CD4-positive, alpha-beta memory T cell (primary cell): Measurements from ENCODE around the gene ZPLD1. TPM values are rescaled to one million over a fixed set of nuclear protein-coding genes. Genes with fewer than 3 reads are reported as not detected.

Source experiments
- CTCF ChIA-PET: fragments of 350-600 bp; sonication (Branson Sonifier 250); formaldehyde crosslinking; loops from one replicate; lab custom pipeline; 2021; ENCODE audit warnings: inconsistent platforms; ENCODE audit not compliant: partially characterized antibody; lab: Charles Lee
- POLR2A ChIA-PET: fragments of 350-600 bp; sonication (Branson Sonifier 250); formaldehyde crosslinking; loops from one replicate; lab custom pipeline; 2021; ENCODE audit not compliant: partially characterized antibody; lab: Charles Lee
- DNase-seq, 5 donors: peaks; one replicate each; pipeline versions ENCODE4 v3.0.0 to v3.0.0-alpha.2; 2020 to 2022; ENCODE audit warnings: mixed read lengths in 1 of 5
- H3K27ac ChIP-seq: one replicate; pipeline ENCODE4 v1.7.0; 2013; ENCODE audit warnings: low read depth, low read length
- H3K27me3 ChIP-seq: 2 replicates; pipeline ENCODE4 v1.7.0; 2013; ENCODE audit warnings: mild to moderate bottlenecking, low read length, moderate library complexity; ENCODE audit not compliant: insufficient read depth
- H3K36me3 ChIP-seq: 2 replicates; pipeline ENCODE4 v1.7.0; 2013; ENCODE audit warnings: mild to moderate bottlenecking, low read length, moderate library complexity; ENCODE audit not compliant: insufficient read depth
- H3K4me1 ChIP-seq: 2 replicates; pipeline ENCODE4 v1.7.0; 2013; ENCODE audit warnings: mild to moderate bottlenecking, low read length, moderate library complexity; ENCODE audit not compliant: insufficient read depth
- H3K4me3 ChIP-seq, 2 donors: one replicate each; pipeline ENCODE4 v1.7.0; 2013; ENCODE audit warnings: low read length in 2 of 2, mild to moderate bottlenecking in 1 of 2
- H3K9me3 ChIP-seq, 2 donors: one replicate each; pipeline ENCODE4 v1.7.0; 2013; ENCODE audit warnings: low read length in 2 of 2, control low read depth in 1 of 2; ENCODE audit not compliant: control insufficient read depth in 1 of 2
- H3K27ac Mint-ChIP-seq, 7 donors: one replicate each; pipeline ENCODE4 v1.8.0; 2020 to 2021; ENCODE audit warnings: mixed read lengths in 7 of 7, mild to moderate bottlenecking in 6 of 7, inconsistent platforms in 3 of 7, moderate library complexity in 3 of 7
- H3K27me3 Mint-ChIP-seq, 2 donors: one replicate each; pipeline ENCODE4 v1.8.0; 2020 to 2021; ENCODE audit warnings: mixed read lengths in 2 of 2
- H3K36me3 Mint-ChIP-seq, 2 donors: one replicate each; pipeline ENCODE4 v1.8.0; 2020 to 2021; ENCODE audit warnings: mixed read lengths in 2 of 2, inconsistent platforms in 1 of 2, mild to moderate bottlenecking in 1 of 2
- H3K4me1 Mint-ChIP-seq, 4 donors: one replicate each; pipeline ENCODE4 v1.8.0; 2020 to 2021; ENCODE audit warnings: mixed read lengths in 4 of 4, mild to moderate bottlenecking in 1 of 4
- H3K4me3 Mint-ChIP-seq, 8 donors: one replicate each; pipeline ENCODE4 v1.8.0; 2020 to 2021; ENCODE audit warnings: mixed read lengths in 8 of 8, mild to moderate bottlenecking in 7 of 8, moderate library complexity in 6 of 8, inconsistent platforms in 3 of 8
- H3K9me3 Mint-ChIP-seq, 8 donors: one replicate each; pipeline ENCODE4 v1.8.0; 2020 to 2021; ENCODE audit warnings: mixed read lengths in 8 of 8, mild to moderate bottlenecking in 5 of 8, inconsistent platforms in 3 of 8, moderate library complexity in 1 of 8
- intact Hi-C: fragments of 100-400 bp; cut with micrococcal nuclease; formaldehyde crosslinking; loops from one replicate; pipeline ENCODE4 v1.15.1; 2023
- polyA plus RNA-seq, 2 donors: library from polyadenylated mRNA; unstranded; fragments of 300-500 nt; fragmentation: Illumina TruSeq; gene quantifications; one replicate each; pipeline ENCODE4 v1.2.3, GENCODE V29; 2021
- total RNA-seq, 2 experiments: library from RNA; stranded (reverse); gene quantifications; one replicate each; pipeline ENCODE4 v1.2.3, GENCODE V29; 2021

The ZPLD1 gene
- total and polyA plus RNA-seq, 4 experiments from 2014 or later: not detected

DNA sequence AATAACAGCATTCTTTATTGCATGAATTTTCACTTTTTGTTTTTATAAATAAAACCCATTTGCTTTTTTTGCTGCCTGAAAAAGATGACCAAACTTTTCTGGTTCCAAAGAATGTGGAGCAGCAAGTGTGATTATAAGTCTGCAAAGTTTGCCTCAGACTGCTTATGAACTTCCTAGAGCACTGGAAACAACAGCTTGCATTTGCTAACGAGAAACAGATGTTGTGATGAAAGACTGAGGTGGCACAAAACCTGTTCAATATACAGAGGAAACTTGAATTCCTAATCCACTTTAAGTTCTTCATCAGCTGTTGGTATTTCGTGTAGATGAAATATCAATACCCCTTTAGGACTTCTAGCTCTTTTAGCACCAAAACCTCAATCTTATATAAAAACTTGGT, 9.3 kb downstream of the ZPLD1 start:
- ChIA-PET CTCF (no interaction called here), POLR2A (no interaction called here)
- intact Hi-C loops: no loop called here
- no peaks in the 10 kb centered on the region for H3K36me3 ChIP-seq
- H3K4me1 Mint-ChIP-seq: no peaks in the 10 kb centered on the region
- no peak overlapping the region for H3K27ac ChIP-seq
- no peak overlapping the region for H3K4me3 ChIP-seq
- no peak overlapping the region for H3K27ac Mint-ChIP-seq
- peaks cover 2 to 6% of the 10 kb centered on the region in 2 donors for H3K27me3 Mint-ChIP-seq
- no peaks in the 10 kb centered on the region for H3K36me3 Mint-ChIP-seq
- H3K4me3 Mint-ChIP-seq: no peak overlapping the region
- H3K27me3 ChIP-seq: no peaks in the 10 kb centered on the region
- no peaks in the 10 kb centered on the region for H3K9me3 Mint-ChIP-seq
- no peaks in the 10 kb centered on the region for H3K9me3 ChIP-seq
- H3K4me1 ChIP-seq: no peaks in the 10 kb centered on the region
- DNase-seq: no peak

DNA sequence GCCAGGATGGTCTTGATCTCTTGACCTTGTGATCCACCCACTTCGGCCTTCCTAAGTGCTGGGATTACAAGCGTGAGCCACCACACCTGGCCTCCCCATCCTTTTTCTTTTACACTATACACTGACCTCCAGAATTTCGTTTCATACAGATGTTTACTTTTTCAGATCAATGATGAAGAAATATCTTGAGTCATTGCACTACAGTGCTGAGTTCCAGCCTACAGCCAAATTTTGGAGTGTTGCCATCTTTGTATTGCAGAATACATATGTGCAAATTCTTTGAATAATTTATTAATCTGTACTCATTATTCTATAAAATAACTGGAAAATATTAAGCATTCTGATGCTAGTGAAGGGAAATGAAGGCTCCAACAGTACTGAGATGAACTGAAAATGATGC, 12.5 kb downstream of the ZPLD1 start:
- no peaks in the 10 kb centered on the region for H3K36me3 Mint-ChIP-seq

GRCh38 chr3:102449341-102449740, 14.5 kb downstream of the ZPLD1 start:
- Histone ChIP-seq H3K27ac (no peak overlapping the region), H3K27me3 (no peaks in the 10 kb centered on the region), H3K4me3 (no peak overlapping the region), H3K4me1 (no peaks in the 10 kb centered on the region), H3K36me3 (no peaks in the 10 kb centered on the region), H3K9me3 (no peaks in the 10 kb centered on the region)
- intact Hi-C loops: no loop called here
- Mint-ChIP-seq H3K4me1 (no peaks in the 10 kb centered on the region), H3K36me3 (no peaks in the 10 kb centered on the region), H3K9me3 (no peaks in the 10 kb centered on the region), H3K27me3 (peaks cover 2 to 6% of the 10 kb centered on the region in 2 donors), H3K4me3 (no peak overlapping the region), H3K27ac (no peak overlapping the region)
- ChIA-PET CTCF (no interaction called here), POLR2A (no interaction called here)
- no peak for DNase-seq

More for the DNA sequence above, 12.5 kb downstream of the ZPLD1 start:
- no peaks in the 10 kb centered on the region for H3K4me1 ChIP-seq
- peaks cover 2 to 6% of the 10 kb centered on the region in 2 donors for H3K27me3 Mint-ChIP-seq
- H3K4me1 Mint-ChIP-seq: no peaks in the 10 kb centered on the region
- no peak overlapping the region for H3K27ac ChIP-seq
- ChIA-PET CTCF (no interaction called here), POLR2A (no interaction called here)
- no peak for DNase-seq
- no peak overlapping the region for H3K4me3 ChIP-seq
- no peaks in the 10 kb centered on the region for H3K36me3 ChIP-seq
- intact Hi-C loops: no loop called here
- no peak overlapping the region for H3K4me3 Mint-ChIP-seq
- no peak overlapping the region for H3K27ac Mint-ChIP-seq
- H3K9me3 ChIP-seq: no peaks in the 10 kb centered on the region
- no peaks in the 10 kb centered on the region for H3K27me3 ChIP-seq
- H3K9me3 Mint-ChIP-seq: no peaks in the 10 kb centered on the region

DNA sequence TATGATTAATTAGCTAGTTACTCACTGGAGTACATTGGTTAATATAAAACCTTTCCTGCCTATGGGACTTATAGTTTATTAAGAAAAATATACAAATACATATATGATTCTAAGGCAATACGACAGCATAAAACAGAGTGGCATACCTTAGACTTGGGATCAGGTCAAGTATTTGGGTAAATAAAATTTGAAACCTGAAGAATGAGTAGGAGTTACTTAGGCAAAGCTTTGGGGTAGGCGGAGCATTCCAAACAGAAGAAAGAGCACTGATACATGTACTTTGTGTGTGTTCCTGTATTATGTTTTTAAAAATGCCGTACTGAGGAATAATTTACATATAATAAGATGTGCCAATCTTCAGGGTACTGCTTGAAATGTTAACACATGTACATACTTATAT, 15.1 kb downstream of the ZPLD1 start:
- POLR2A ChIA-PET: no interaction called here
- no peaks in the 10 kb centered on the region for H3K9me3 Mint-ChIP-seq
- CTCF ChIA-PET: no interaction called here
- no peaks in the 10 kb centered on the region for H3K4me1 ChIP-seq
- H3K9me3 ChIP-seq: no peaks in the 10 kb centered on the region
- DNase-seq: no peak
- H3K4me3 Mint-ChIP-seq: no peak overlapping the region
- H3K4me3 ChIP-seq: no peak overlapping the region
- H3K27ac ChIP-seq: no peak overlapping the region
- H3K27me3 ChIP-seq: no peaks in the 10 kb centered on the region
- H3K27me3 Mint-ChIP-seq: peaks cover 2 to 4% of the 10 kb centered on the region in 2 donors
- intact Hi-C loops: no loop called here
- H3K36me3 Mint-ChIP-seq: no peaks in the 10 kb centered on the region
- no peaks in the 10 kb centered on the region for H3K36me3 ChIP-seq
- no peak overlapping the region for H3K27ac Mint-ChIP-seq
- H3K4me1 Mint-ChIP-seq: no peaks in the 10 kb centered on the region

- H3K27ac Mint-ChIP-seq: no peak overlapping the region
- no peaks in the 10 kb centered on the region for H3K9me3 Mint-ChIP-seq
- no peak overlapping the region for H3K4me3 ChIP-seq
- POLR2A ChIA-PET: no interaction called here
- H3K4me1 Mint-ChIP-seq: no peaks in the 10 kb centered on the region
- no peak overlapping the region for H3K27ac ChIP-seq
- no peaks in the 10 kb centered on the region for H3K36me3 ChIP-seq
- H3K9me3 ChIP-seq: no peaks in the 10 kb centered on the region
- H3K27me3 Mint-ChIP-seq: peaks cover 2 to 3% of the 10 kb centered on the region in 2 donors
- intact Hi-C loops: no loop called here
- CTCF ChIA-PET: no interaction called here
- no peaks in the 10 kb centered on the region for H3K36me3 Mint-ChIP-seq
- no peaks in the 10 kb centered on the region for H3K4me1 ChIP-seq
- no peak overlapping the region for H3K4me3 Mint-ChIP-seq
- no peak for DNase-seq
- H3K27me3 ChIP-seq: no peaks in the 10 kb centered on the region
These were observed 16.2 kb downstream of the ZPLD1 start for GRCh38 chr3:102450976-102451375.

DNA sequence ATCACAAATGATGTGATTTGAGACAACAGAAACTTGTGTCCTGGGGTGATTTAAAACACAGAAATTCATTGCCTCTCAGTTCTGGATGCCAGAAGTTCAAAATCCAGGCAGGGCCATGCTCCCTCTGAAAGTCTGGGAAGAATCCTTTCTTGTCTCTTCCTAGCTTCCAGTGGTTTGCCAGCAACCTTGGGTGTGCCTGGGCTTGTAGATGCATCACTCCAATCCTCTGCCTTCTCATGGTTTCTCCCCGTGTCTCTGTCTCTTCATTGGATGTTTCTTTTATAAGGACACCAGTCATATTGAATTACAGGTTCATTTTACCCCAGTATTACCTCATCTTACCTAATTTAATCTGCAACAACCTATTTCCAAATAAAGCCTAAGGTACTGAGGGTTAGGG, 16.7 kb downstream of the ZPLD1 start:
- H3K27ac Mint-ChIP-seq: no peak overlapping the region
- H3K4me3 Mint-ChIP-seq: no peak overlapping the region
- H3K27me3 Mint-ChIP-seq: peaks cover 1 to 2% of the 10 kb centered on the region in 2 donors
- POLR2A ChIA-PET: no interaction called here
- Histone ChIP-seq H3K27ac (no peak overlapping the region), H3K4me1 (no peaks in the 10 kb centered on the region), H3K4me3 (no peak overlapping the region), H3K36me3 (no peaks in the 10 kb centered on the region), H3K9me3 (no peaks in the 10 kb centered on the region), H3K27me3 (no peaks in the 10 kb centered on the region)
- intact Hi-C loops: no loop called here
- no peak for DNase-seq
- no peaks in the 10 kb centered on the region for H3K4me1 Mint-ChIP-seq
- CTCF ChIA-PET: no interaction called here
- H3K36me3 Mint-ChIP-seq: no peaks in the 10 kb centered on the region
- no peaks in the 10 kb centered on the region for H3K9me3 Mint-ChIP-seq

DNA sequence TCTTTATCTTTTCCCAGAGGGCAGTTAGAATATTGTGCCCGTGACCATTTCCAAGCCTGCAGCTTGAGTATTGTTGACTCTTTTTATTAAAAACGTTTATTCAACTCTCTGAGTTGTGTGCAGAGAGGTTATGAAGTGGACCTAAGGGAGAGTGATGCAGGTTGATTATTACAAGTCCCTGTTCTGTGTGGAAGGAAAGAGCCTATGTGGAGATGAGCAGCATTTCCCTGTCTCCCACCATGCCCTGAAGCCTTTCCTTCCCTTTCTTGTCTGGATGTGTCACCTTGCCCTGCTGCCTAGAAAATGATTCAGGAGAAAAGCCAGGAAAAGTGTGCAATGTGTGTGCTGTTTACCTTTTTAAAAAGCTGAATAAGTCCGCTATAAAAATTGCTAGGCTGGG, 19.4 kb downstream of the ZPLD1 start:
- H3K4me1 Mint-ChIP-seq: no peaks in the 10 kb centered on the region
- no peak for DNase-seq
- intact Hi-C loops: no loop called here
- H3K27me3 ChIP-seq: no peaks in the 10 kb centered on the region
- no peaks in the 10 kb centered on the region for H3K9me3 ChIP-seq
- H3K27ac Mint-ChIP-seq: no peak overlapping the region
- no peak overlapping the region for H3K4me3 Mint-ChIP-seq
- no peaks in the 10 kb centered on the region for H3K36me3 Mint-ChIP-seq
- H3K9me3 Mint-ChIP-seq: no peaks in the 10 kb centered on the region
- H3K27me3 Mint-ChIP-seq: peaks cover 0 to 1% of the 10 kb centered on the region in 2 donors
- H3K4me3 ChIP-seq: no peak overlapping the region
- POLR2A ChIA-PET: no interaction called here
- no peak overlapping the region for H3K27ac ChIP-seq
- CTCF ChIA-PET: no interaction called here
- no peaks in the 10 kb centered on the region for H3K36me3 ChIP-seq
- H3K4me1 ChIP-seq: no peaks in the 10 kb centered on the region

GRCh38 chr3:102457644-102458043, 22.8 kb downstream of the ZPLD1 start:
- no peaks in the 10 kb centered on the region for H3K4me1 ChIP-seq
- H3K36me3 ChIP-seq: no peaks in the 10 kb centered on the region
- ChIA-PET POLR2A (no interaction called here), CTCF (interaction anchor here (0.9 kb wide), 1 partner anchor 80 kb away, joined by 4 read pairs; no protein-coding TSS in a partner anchor)
- Mint-ChIP-seq H3K27ac (no peak overlapping the region), H3K9me3 (no peaks in the 10 kb centered on the region), H3K4me3 (no peak overlapping the region), H3K27me3 (peaks cover 0 to 4% of the 10 kb centered on the region in 2 donors), H3K4me1 (no peaks in the 10 kb centered on the region), H3K36me3 (no peaks in the 10 kb centered on the region)
- H3K4me3 ChIP-seq: no peak overlapping the region
- no peaks in the 10 kb centered on the region for H3K9me3 ChIP-seq
- no peak for DNase-seq
- intact Hi-C loops: no loop called here
- H3K27ac ChIP-seq: no peak overlapping the region
- no peaks in the 10 kb centered on the region for H3K27me3 ChIP-seq
